Endothelial cell of umbilical vein (primary cell): Measurements from ENCODE around the gene TMEM138. TPM values are rescaled to one million over a fixed set of nuclear protein-coding genes. Genes with fewer than 3 reads are reported as not detected.

Experiments used
- BruUV-seq: library from RNA; stranded (reverse); fragments of 400-500 nt; replicated peaks from 2 replicates; lab custom pipeline; 2021; lab: Mats Ljungman, UMichigan
- CTCF ChIA-PET: fragments of 300-600, 350-600 bp; sonication (Branson Sonifier 250); formaldehyde crosslinking; loops from one replicate; lab custom pipeline; 2021; ENCODE audit warnings: antibody characterized with exemption, inconsistent platforms; lab: Charles Lee
- POLR2A ChIA-PET: fragments of 300-600, 350-600 bp; sonication (Branson Sonifier 250); formaldehyde crosslinking; loops from one replicate; lab custom pipeline; 2021; ENCODE audit warnings: antibody characterized with exemption, inconsistent platforms; lab: Charles Lee
- DNase-seq: peaks from one replicate; pipeline ENCODE4 v3.0.0-alpha.2; 2011; ENCODE audit warnings: low read depth, low spot score
- FAIRE-seq: peaks from 2 replicates; lab custom pipeline; 2011; peaks lifted over from hg19 to GRCh38; lab: Jason Lieb, UNC
- H2AFZ ChIP-seq: 2 replicates; pipeline ENCODE4 v1.6.0; 2012; ENCODE audit warnings: low read depth, low read length, control low read depth, inconsistent platforms
- H3K27ac ChIP-seq: 2 replicates; pipeline ENCODE4 v1.5.1; 2011; ENCODE audit warnings: low read depth, mild to moderate bottlenecking, control low read depth, low read length, moderate library complexity; ENCODE audit not compliant: insufficient read depth
- H3K27me3 ChIP-seq, 2 experiments: 2 replicates each; pipeline versions ENCODE4 v1.6.0 to v1.6.1; 2011; ENCODE audit warnings: low read length in 2 of 2, mixed read lengths in 1 of 2; ENCODE audit not compliant: control insufficient read depth in 2 of 2, insufficient read depth in 2 of 2
- H3K36me3 ChIP-seq, 2 experiments: 2 replicates in 1 of 2; 3 replicates in 1 of 2; pipeline ENCODE4 v1.5.1; 2011; ENCODE audit warnings: low read length in 2 of 2, mild to moderate bottlenecking in 1 of 2, moderate library complexity in 1 of 2; ENCODE audit not compliant: control insufficient read depth in 2 of 2, insufficient read depth in 2 of 2; ENCODE audit errors: extremely low read depth in 1 of 2
- H3K4me1 ChIP-seq: 3 replicates; pipeline ENCODE4 v1.5.1; 2011; ENCODE audit warnings: mild to moderate bottlenecking, low read length; ENCODE audit not compliant: control insufficient read depth, insufficient read depth; ENCODE audit errors: extremely low read depth
- H3K4me2 ChIP-seq: 2 replicates; pipeline ENCODE4 v1.6.1; 2011; ENCODE audit warnings: low read length, control low read depth, mixed read lengths; ENCODE audit not compliant: insufficient read depth
- H3K4me3 ChIP-seq, 3 experiments: fragments of 200-600 bp in 1 of 3; sonication (generic), shearing (Covaris generic) in 1 of 3; replicated peaks in 1 of 3; 2 replicates each; pipeline ENCODE4 v1.5.1; 2011 to 2016; ENCODE audit warnings: control low read depth in 3 of 3, low read length in 3 of 3, mild to moderate bottlenecking in 2 of 3, inconsistent platforms in 1 of 3, low read depth in 1 of 3, moderate library complexity in 1 of 3; ENCODE audit not compliant: insufficient read depth in 1 of 3
- H3K79me2 ChIP-seq: 2 replicates; pipeline ENCODE4 v1.6.0; 2012; ENCODE audit warnings: low read length, inconsistent platforms; ENCODE audit not compliant: control insufficient read depth, insufficient read depth
- H3K9ac ChIP-seq: replicated peaks from 2 replicates; pipeline ENCODE3; 2011; ENCODE audit warnings: low read length, control low read depth; ENCODE audit not compliant: insufficient read depth; ENCODE audit errors: extremely low read depth
- H3K9me1 ChIP-seq: replicated peaks from 3 replicates; pipeline ENCODE4 v1.6.0; 2011; ENCODE audit warnings: mild to moderate bottlenecking, low read length; ENCODE audit not compliant: control insufficient read depth, insufficient read depth; ENCODE audit errors: extremely low read depth
- H3K9me3 ChIP-seq: replicated peaks from 2 replicates; pipeline ENCODE4 v1.5.1; 2012; ENCODE audit warnings: low read length, inconsistent platforms; ENCODE audit not compliant: control insufficient read depth, insufficient read depth
- H4K20me1 ChIP-seq: replicated peaks from 2 replicates; pipeline ENCODE3; 2011; ENCODE audit warnings: mild to moderate bottlenecking, low read length; ENCODE audit not compliant: control insufficient read depth, insufficient read depth; ENCODE audit errors: extremely low read depth
- EZH2 ChIP-seq: IDR thresholded peaks from 2 replicates; pipeline ENCODE4 v1.6.1; 2012; ENCODE audit warnings: borderline replicate concordance, low read depth, mild to moderate bottlenecking, moderate library complexity, low read length, inconsistent platforms; ENCODE audit not compliant: severe bottlenecking
- FOS ChIP-seq: IDR thresholded peaks from 2 replicates; pipeline ENCODE4 v1.6.1; 2011; ENCODE audit warnings: mild to moderate bottlenecking, low read length, moderate library complexity, borderline replicate concordance; ENCODE audit not compliant: insufficient read depth
- GATA2 ChIP-seq: IDR thresholded peaks from 2 replicates; pipeline ENCODE4 v1.7.0; 2011; ENCODE audit warnings: low read depth, mild to moderate bottlenecking, moderate library complexity, mixed read lengths, low read length; ENCODE audit not compliant: insufficient read length, insufficient read depth
- JUN ChIP-seq: IDR thresholded peaks from 2 replicates; pipeline ENCODE4 v1.6.1; 2011; ENCODE audit warnings: borderline replicate concordance, low read depth; ENCODE audit not compliant: insufficient read length, insufficient read depth
- MYC ChIP-seq: IDR thresholded peaks from one replicate; pipeline ENCODE4 v1.6.1; 2011; ENCODE audit warnings: mild to moderate bottlenecking, low read depth, low read length
- POLR2A ChIP-seq: IDR thresholded peaks from 2 replicates; pipeline ENCODE4 v1.6.1; 2012; ENCODE audit warnings: low read depth, mild to moderate bottlenecking, control low read depth, low read length
- POLR2AphosphoS5 ChIP-seq: IDR thresholded peaks from 2 replicates; pipeline ENCODE4 v1.6.1; 2012; ENCODE audit warnings: low read depth, mild to moderate bottlenecking, control low read depth, low read length, moderate library complexity; ENCODE audit not compliant: insufficient read depth
- dilution Hi-C: fragments of 300-500 bp; cut with MboI; formaldehyde crosslinking; loops from one replicate; pipeline ENCODE4 v1.15.0; 2019; ENCODE audit warnings: low sequenced_read_pairs; ENCODE audit not compliant: extremely low pct_ligation_motif_present
- intact Hi-C: fragments of 100-400 bp; cut with micrococcal nuclease; formaldehyde crosslinking; loops from one replicate; pipeline ENCODE4 v1.10.0; 2022
- polyA plus RNA-seq, 4 experiments: library from polyadenylated mRNA; depleted of rRNA in 3 of 4; stranded (reverse) in 3 of 4; unstranded in 1 of 4; fragments of >200 nt; gene quantifications; 2 replicates each; pipeline versions ENCODE4 v1.2.1 to v1.2.3, GENCODE V29; 2011 to 2012; ENCODE audit warnings: missing spikeins in 1 of 4
- total RNA-seq: library from RNA; stranded (reverse); gene quantifications from 2 replicates; pipeline ENCODE4 v1.2.3, GENCODE V29; 2021
- TF ChIP-seq, protein P1 (sequence below), 2 donors: IDR thresholded peaks; 1 replicate in 1 of 2; 2 replicates in 1 of 2; pipeline ENCODE4 v1.5.1; 2011; ENCODE audit warnings: low read length in 2 of 2, mild to moderate bottlenecking in 2 of 2, moderate library complexity in 2 of 2, control low read depth in 1 of 2, inconsistent platforms in 1 of 2, low read depth in 1 of 2; ENCODE audit not compliant: insufficient read depth in 1 of 2; ENCODE audit errors: extremely low read depth in 1 of 2
- TF ChIP-seq, protein P2 (sequence below): IDR thresholded peaks from 2 replicates; pipeline ENCODE4 v1.6.1; 2011; ENCODE audit not compliant: insufficient read depth, insufficient read length

The TMEM138 gene
- total and polyA plus RNA-seq, 2 donors (not counting 3 experiments of a cell fraction or from before 2014, with no cell fraction given) = 37.9 to 60.0 TPM

DNA sequence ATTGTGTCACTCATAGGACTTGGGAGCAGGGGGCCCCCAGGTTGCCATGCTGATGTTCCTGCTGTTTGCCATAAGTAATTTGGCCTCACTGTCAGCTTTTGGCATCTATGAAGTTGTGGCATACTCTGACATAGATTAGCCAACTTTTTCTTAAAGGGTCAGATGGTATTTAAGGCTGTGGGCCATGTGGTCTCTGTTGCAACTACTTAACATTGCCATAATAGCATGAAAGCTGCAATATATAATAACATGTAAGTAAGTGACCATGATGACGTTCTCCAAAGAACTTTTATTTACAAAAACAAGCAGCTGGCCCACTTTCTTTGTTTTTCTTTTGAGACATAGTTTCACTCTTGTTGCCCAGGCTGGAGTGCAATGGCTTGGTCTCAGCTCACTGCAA, 28.0 kb downstream of the TMEM138 start:
- ChIA-PET POLR2A (no interaction called here), CTCF (interaction anchor here (3.9 kb wide), 1 partner anchor 54 kb away, joined by 24 read pairs; no protein-coding TSS in a partner anchor)
- FAIRE-seq (no peak), DNase-seq (no peak)
- Histone ChIP-seq H3K27ac (no peak overlapping the region), H3K4me3 (no peak overlapping the region), H3K36me3 (peaks cover 0 to 3% of the 10 kb centered on the region in 2 experiments), H2AFZ (no peak overlapping the region), H3K9me3 (no peaks in the 10 kb centered on the region), H3K27me3 (no peaks in the 10 kb centered on the region), H3K9me1 (no peaks in the 10 kb centered on the region), H3K4me1 (peaks cover 11% of the 10 kb centered on the region), H4K20me1 (no peaks in the 10 kb centered on the region), H3K79me2 (no peaks in the 10 kb centered on the region), H3K9ac (no peak overlapping the region), H3K4me2 (no peak overlapping the region)
- dilution Hi-C loops = no loop called here
- no TSS peak for BruUV-seq
- intact Hi-C loops = no loop called here
- TF ChIP-seq, protein P1, sequence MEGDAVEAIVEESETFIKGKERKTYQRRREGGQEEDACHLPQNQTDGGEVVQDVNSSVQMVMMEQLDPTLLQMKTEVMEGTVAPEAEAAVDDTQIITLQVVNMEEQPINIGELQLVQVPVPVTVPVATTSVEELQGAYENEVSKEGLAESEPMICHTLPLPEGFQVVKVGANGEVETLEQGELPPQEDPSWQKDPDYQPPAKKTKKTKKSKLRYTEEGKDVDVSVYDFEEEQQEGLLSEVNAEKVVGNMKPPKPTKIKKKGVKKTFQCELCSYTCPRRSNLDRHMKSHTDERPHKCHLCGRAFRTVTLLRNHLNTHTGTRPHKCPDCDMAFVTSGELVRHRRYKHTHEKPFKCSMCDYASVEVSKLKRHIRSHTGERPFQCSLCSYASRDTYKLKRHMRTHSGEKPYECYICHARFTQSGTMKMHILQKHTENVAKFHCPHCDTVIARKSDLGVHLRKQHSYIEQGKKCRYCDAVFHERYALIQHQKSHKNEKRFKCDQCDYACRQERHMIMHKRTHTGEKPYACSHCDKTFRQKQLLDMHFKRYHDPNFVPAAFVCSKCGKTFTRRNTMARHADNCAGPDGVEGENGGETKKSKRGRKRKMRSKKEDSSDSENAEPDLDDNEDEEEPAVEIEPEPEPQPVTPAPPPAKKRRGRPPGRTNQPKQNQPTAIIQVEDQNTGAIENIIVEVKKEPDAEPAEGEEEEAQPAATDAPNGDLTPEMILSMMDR (IDR thresholded peaks at IDR 0.05; ENCODE audit: extremely low read depth in 1 of 2, insufficient read depth in 1 of 2, low read depth in 1 of 2, low read length in 2 of 2) = no peak
- TF ChIP-seq, protein P2, sequence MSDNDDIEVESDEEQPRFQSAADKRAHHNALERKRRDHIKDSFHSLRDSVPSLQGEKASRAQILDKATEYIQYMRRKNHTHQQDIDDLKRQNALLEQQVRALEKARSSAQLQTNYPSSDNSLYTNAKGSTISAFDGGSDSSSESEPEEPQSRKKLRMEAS = no peak
- no peak for TF ChIP-seq JUN
- no peak for TF ChIP-seq POLR2A
- TF ChIP-seq POLR2AphosphoS5 = no peak
- TF ChIP-seq EZH2 = no peak
- no peak for TF ChIP-seq FOS
- TF ChIP-seq MYC = no peak
- no peak for TF ChIP-seq GATA2
